Stimulated activated naive CD8-positive, alpha-beta T cell treated with anti-CD3 and anti-CD28 coated beads, Interleukin-15, Interleukin-2, amounts not matched to agents 100 U/mL and 50 U/mL, for 24 hours (primary cell): ENCODE data around the gene PHKA2.

ENCODE experiments used
- ATAC-seq: fragments of 150-1000 bp; cut with Tn5 transposase; one replicate; pipeline ENCODE4 v1.10.0; 2021
- DNase-seq: peaks from one replicate; pipeline ENCODE4 v3.0.0; 2021

Gene PHKA2

DNA sequence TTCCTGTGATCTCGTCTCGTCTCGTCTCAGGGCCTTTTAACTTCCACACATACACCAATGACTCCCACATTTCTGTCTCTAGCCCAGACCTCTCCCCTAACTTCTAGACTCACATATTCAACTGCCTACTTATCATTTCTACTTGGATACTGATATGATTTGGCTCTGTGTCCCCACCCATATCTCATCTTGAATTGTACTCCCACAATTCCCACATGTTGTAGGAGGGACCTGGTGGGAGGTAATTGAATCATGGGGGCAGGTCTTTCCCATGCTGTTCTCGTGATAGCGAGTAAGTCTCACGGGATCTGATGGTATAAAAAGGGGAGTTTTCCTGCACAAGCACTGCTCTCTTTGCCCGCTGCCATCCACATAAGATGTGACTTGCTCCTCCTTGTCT lies 8.9 kb downstream of the PHKA2 start:
- ATAC-seq: no peak
- DNase-seq: no peak

DNA sequence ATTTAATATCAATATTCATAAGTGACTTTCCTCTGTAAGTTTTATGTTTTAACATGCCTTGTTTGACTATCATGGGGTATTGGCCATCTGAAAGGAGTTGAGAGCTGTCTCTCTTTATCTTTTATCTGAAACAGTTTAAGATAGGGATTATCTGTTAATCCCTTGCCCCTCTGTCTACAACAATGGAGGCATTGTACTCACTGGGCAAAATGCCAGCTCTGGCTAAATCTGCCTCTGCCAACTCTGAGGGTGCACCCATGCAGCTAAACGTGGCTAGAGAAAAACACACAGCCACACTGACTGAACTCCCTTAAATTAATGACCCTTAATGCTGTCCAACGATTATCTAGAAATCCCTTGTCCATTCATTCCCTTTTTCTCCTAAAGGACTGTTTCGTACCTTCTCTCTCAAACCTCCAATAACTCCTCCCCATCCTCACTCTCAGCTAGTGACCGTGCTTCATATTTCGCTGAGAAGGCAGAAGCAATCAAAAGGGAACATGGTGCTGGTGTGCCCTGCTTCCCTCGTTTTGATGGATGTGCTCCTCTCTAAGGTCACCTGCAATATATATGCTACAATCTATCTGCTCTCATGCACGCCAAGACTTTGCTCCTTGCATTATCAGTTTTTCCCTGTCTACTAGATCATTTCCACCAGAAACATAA lies 10.3 kb downstream of the PHKA2 start:
- DNase-seq: no peak

DNA sequence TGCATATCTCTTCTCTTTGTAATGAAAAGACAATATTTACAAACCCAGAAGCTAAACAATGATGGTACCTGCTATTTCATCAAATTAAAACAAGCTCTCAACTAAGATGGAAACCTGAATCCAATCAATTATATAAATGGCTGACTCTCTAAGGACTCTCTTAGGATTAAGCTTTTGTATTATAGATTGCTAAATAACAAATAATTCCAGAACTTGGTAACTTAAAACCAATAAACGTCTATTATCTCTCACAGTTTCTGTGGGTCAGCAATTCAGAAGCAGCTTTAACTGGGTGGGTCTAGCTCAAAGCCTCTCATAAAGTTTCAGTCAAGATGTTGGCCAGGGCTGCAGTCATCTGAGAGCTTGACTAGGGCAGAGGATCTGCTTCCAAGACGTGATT lies 12.4 kb downstream of the PHKA2 start:
- no peak for ATAC-seq
- DNase-seq: no peak

More for the DNA sequence above, 10.3 kb downstream of the PHKA2 start:
- ATAC-seq: no peak

DNA sequence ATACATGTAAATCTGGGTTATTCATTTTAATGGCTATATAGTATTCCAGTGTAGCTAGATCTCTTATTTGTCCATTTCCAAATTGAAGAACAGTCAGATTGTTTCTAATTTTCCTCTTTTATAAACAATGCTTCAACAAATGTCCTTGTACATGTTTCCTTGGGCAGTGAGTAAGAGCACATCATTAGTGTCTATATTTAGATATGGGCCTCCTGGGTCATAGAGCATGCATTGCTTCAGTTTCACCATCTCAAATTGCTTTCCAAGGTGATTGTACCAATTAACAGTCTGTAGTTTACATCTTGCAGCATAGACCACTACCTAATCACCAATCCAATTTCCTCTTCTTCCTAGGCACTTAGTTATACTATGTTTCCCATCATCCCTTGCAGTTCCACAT lies 13.4 kb downstream of the PHKA2 start:
- DNase-seq: no peak
- no peak for ATAC-seq

DNA sequence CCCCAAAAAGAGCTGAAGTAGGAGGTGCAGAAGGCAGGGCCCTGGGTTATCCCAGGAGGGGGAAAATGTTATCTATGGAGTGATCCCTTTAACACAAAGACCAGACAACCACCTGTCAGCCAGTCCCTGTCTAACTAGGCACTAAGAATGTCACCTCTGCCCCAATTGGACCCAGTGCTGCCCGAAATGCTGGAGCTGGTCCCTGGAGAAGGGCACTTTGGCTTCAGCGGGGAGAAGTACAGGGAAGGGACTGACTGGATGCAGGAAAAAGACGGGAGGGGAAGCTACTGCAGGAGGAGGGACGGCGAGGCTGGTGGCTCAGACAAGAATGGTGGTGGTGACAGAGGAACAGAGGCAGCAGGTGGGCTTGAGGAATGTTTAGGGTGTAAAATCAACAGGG lies 17.3 kb downstream of the PHKA2 start:
- ATAC-seq: no peak

DNA sequence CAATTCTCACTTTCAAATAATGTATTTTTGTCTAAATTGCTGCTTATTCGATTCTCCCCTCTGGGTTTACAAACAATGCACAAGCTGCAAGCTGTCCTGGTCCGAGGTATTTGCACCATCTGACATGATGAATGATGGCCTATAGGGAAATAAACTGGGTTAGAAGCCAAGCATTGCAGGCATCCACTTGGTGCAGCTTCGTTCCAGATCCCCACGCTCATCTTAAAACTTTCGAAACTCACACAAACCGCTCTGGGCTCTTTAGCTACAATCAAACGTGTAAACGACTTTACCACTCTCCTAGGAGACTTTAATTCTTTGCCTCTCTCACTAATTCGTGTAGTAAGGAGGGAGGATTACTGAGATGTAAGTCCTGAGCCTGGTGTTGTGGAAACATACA lies 19.0 kb downstream of the PHKA2 start:
- DNase-seq: no peak
- ATAC-seq: no peak

More for the DNA sequence above, 17.3 kb downstream of the PHKA2 start:
- DNase-seq: no peak

DNA sequence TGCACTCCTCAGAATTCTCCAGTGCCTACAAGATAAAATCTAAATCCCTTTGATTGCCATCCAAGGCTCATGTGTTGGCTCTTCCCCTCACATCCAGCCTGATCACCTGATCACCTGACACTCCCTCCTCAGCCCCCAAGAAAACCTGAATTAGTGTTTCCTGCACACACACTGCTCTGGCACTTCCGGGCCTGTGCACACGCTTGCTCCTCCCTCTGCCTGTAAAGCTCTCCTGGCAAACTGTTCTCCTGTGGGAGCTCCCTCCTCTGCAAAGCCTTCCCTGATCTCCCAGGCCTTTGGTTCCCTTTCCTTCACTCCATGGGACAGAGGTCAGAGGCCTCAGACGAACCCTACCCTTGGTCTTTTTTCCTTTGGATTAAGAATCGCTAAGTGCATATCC lies 19.9 kb downstream of the PHKA2 start:
- DNase-seq: no peak
- no peak for ATAC-seq

DNA sequence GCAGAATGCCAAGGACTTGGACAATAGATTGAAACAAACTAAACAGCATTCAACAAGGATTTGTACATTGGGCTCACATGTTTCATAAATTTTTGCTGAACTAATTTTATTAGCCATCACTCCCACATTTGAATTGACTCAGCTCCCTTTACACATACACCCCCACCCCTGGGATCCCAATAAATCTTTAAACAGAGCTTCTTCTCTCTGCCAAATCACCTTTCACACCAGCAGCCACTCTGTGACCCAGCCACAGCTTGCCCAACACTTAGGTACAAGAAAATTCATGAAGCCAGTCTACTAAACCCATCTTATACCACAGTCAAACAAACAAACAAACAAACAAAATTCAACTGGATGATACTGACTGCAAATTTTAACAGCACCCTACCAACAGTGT lies 21.6 kb downstream of the PHKA2 start:
- ATAC-seq (no peak), DNase-seq (no peak)

DNA sequence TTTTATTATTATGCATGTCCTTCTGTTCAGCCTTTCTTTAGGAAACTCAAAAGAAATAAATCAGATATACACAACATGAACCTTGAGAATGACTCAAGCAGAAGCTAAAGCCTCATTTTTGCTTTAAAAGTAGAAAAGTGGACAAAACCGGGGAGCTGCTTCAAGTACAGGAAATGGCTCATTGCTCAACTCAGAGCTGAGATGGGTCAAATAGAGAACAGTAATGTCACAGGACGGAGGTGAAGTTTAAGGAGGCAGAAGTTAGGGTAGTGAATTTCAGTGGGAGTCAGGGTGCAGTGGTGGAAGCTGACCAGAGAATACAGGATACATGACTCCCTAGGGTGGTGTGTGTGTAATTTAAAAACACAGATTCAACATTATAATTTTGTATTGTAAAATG lies 22.2 kb downstream of the PHKA2 start:
- ATAC-seq (no peak), DNase-seq (no peak)

DNA sequence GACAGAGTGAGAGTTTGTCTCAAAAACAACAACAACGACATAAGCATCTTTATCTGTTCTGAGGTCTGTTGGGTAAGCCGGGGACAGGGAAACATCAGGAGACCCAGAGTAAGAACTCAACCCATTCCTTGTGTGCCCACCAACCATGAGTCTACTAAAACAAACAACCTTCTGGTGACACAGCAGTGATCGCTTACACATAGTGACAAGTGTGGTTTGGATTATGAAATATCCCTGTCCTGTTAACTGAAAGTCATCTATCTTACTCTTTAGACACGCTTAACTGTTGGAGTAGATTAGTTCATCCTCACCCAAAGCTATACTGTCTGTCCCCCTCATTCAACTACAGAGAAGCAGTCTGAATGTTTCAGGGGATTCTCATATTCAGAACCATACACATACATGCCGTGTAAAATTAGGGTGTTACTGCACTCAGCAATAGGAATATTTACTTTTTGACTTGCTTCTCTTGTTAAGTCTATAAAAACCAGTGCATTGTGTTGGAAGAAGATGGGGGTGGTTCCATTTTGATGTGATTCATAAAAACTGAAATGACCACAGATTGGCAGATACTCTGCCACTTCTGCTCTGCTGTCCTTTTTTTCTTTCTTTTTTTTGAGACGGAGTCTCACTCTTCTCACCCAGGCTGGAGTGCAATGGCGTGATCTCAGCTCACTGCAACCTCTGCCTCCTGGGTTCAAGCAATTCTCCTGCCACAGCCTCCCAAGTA lies 27.4 kb downstream of the PHKA2 start:
- DNase-seq: no peak
- ATAC-seq: no peak

DNA sequence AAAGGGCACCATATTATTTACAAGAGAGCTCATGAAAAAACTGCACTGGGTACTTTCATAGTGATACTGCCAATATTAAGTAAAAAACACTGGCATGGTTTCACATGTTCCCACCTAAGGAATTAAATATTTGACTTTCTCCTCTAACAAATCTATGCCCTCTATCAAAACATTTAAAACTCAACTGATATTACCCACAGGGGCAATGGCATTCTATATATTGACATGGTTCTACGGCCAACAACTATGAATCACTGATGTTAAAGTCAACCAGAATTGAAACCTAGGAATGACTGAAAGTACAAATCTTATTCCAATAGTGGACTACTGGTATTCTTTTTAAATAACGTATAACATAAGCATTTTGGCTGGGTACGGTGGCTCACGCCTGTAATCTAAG lies 28.2 kb downstream of the PHKA2 start:
- DNase-seq (no peak), ATAC-seq (no peak)

DNA sequence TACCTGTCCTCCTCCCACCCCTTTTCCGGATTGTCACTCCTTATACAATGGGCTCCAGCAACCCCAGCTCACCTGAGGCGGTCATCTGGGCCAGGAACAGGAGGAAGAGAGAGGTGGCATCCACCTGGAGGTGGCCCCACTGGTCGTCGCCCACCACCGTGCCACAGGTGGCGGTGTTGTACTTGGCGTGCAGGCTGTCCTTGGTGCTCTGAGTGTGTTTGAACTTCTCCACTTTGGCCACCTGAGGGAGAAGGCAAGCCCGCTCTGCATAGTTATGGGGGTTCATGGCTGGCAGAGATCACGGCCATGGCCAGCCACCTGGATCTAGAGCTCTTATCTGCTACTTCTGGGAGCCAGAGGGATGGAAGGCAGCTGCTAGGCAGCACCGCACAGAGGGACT lies 32.9 kb downstream of the PHKA2 start:
- DNase-seq (no peak), ATAC-seq (no peak)

DNA sequence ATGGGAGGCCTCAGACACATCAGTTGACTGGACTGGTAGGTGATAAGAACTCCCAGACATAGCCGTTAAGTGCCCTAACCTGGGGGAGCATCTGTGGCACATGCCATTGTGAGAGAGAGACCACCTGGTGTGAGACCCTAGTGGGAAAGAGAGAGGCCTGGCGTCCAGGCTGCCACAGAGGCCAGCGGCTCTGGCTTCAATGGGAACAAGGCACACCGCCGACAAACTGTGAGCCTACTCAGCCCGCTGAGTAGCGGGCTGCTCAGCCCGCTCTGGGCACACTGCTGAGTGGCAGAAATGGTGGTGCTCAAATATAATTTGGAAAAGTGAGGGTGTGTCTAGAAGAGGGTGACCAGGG lies 34.0 kb downstream of the PHKA2 start:
- ATAC-seq: no peak
- DNase-seq: no peak

DNA sequence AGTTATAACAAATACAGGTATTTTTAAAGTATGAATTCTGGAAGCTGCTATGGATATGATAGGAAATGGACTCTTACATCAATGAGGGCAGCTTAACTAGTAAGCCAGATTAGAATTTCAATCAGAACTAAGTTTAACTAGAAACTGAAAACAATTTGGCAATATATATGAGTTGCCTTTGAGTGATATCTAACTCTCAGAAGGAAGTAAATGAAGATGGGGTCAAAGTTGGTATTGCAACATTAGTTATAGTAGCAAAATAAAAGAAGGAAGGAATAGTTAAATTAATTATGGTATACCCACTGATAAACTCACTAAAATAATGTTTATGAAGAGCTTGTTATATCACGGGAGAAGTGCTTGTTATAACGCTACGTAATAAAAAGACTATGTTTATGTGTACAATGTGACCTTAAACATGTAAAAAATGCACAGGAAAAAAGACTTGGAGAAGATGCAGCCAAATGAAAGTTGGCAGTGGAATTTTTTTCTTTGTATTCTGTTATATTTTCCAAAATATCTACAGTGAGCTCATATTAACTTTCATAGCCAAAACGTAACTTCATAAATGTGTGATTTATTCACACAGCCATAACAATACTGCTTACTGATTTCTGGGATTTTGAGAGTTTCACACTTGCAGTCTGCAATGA lies 34.5 kb downstream of the PHKA2 start:
- ATAC-seq (no peak), DNase-seq (no peak)

DNA sequence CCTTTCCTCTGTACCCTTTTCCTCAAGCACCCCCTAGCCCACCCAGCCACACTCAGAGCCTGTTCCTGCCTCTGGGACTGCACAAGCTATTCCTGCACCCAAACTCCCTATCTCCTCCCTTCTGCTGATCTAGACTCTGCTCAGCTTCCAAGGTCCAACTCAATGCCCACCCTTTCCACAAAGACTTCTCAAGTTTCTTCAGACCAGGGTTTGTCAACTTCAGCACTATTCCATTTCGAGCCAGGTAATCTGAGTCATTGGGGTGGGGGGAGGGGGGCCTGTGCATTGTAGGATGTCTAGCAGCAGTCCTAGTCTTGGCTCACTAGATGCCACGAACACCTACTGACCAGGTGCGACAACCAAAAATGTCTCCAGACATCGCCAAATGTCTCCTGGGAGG lies 37.3 kb downstream of the PHKA2 start:
- DNase-seq (no peak), ATAC-seq (no peak)

DNA sequence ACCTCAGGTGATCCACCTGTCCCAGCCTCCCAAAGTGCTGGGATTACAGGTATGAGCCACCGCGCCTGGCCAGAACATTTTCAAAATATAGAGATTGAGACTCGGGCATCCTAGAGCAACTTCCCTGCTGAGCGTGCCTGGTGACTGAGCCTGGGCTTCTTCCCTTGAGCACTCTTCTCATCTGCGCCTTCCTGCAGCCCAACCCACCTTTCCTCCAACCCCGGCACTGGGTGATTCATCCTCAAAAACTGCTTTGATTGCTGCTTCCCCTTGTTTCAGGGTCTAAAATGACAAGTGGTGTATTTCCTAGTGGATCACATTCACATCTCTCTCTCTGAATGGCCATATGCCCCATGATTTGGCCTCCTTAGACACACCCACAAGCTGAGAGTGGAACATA lies 37.8 kb downstream of the PHKA2 start:
- no peak for ATAC-seq

DNA sequence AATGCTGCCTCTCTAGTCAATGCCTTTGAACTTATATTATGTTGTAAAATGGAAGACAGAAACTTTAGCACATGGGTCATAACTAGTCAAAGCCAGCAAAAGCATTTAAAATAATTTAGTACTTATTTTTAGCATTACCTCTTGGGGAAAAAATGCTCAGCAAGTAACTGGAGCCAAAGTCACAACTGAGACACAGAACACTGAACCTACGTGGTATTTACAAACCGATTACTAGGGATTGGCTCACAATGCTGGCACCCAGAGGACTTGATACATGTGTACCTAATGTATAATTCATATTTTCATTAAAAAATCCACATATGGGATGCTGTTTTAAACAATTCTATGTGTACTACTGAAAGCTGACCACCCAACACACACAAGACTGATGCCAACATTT lies 38.4 kb downstream of the PHKA2 start:
- ATAC-seq (no peak), DNase-seq (no peak)

More for the DNA sequence above, 37.8 kb downstream of the PHKA2 start:
- DNase-seq: no peak

DNA sequence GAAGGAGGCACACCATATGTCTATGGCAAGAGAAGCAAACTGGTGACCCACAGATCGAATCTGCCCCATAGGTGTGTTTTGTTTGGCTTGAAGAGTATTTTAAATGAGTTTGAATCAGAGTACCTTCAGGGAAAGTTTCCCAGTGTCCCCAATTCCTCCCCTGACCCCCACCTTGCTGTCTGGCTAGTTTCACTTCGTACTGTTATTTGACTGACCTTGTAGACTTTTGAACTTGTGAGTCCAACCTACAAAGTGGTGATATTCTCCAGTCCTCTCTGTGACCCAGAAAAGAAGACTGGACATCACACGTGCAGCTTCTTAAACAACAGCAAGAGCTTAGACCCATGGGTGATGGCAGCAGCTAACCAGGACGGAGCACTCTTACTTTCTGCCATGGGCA lies 39.4 kb downstream of the PHKA2 start:
- DNase-seq (no peak), ATAC-seq (no peak)

DNA sequence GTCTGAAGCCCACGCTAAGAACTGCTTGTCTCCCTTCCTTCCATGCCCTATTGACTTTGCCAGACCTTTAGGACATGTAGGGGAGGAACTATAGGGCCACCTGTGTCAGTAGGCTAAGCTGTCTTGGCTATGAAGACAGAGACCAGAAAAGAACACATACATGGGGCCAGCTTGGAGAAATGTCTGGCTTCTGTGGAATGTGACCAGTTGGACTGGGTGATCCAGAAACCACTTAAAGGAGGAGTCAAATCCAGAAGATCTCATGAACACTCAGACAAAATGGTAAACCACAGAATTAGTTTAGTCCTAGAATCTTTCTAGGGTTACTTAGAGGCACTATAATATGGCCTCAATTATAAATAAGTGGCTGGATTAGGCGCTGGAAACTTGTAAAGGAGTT lies 42.0 kb downstream of the PHKA2 start:
- DNase-seq (no peak), ATAC-seq (no peak)

DNA sequence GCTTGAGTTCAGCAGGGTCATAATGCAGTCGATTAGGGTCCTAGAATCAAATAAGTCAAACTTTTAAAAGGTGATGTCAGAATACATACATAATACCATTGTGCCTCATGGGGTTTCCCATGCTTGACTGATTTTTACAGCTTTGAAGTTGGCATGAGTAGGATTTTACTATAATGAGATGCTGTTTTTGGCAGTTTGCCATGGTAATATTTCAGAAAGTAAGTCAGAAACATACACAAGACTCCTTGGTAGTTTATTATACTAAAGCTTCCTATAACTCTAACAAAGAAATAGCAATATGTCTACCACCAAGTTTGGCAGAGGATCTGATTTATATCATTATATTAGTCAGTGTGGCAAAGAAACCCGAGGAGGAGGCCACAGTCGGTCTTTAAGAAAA lies 45.2 kb downstream of the PHKA2 start:
- ATAC-seq (no peak), DNase-seq (no peak)

DNA sequence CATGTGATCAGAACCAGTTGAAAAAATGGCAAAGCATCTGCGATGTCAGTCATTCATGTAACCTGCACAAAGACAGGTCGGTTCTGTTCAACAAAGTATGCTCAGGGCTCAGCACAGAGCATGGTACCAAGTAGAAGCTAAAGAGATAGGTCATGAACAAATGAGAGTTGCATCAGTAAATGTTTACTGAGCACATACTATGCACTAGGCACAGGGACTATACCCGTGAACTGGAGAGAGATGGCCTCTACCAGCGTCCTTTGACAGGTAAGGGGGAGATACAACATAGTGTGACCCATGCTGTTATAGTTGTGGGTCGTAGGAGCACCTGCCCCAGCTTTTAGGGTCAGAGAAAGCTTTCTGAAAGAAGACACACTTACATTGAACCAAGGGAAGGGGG lies 46.7 kb downstream of the PHKA2 start:
- DNase-seq (no peak), ATAC-seq (no peak)

DNA sequence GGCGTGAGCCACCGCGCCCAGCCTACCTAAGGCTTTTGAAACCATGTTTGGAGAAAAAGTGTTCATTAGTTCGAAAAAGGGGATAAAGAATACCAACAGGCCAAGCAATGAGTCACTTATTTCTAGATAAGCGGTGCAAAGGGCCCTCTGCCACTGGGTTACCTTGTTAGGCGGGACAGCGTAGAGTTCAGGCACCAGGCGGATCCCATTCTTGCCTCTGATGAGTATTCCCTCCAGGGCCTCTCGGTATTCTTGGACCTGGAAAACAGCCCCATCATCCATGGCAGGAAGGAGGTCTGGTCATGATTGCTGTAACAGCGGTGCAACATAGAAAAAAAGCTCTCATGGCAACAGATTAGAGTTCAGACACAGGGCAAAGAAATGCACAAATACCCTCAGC lies 48.0 kb downstream of the PHKA2 start:
- no peak for ATAC-seq

DNA sequence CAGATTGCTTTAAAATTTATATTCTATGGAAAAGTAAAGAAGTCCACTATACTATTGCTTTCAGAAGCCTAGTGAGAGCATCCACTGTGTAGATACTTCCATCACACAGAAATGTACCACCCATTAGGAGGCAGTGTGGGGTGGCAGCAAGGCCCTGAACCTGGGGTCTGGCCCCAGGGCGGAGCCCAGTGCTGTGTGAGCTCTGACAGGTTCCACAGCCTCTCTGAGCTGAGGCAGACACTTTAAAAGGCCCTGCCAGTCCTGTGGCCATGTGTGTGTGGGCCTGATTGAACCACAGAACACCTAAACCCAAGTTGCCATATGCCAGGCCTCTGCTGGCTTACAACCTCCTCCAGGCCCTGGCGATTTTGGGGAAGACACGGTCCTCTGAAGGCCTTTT lies 49.2 kb downstream of the PHKA2 start:
- ATAC-seq (no peak), DNase-seq (no peak)

More for the DNA sequence above, 48.0 kb downstream of the PHKA2 start:
- no peak for DNase-seq

DNA sequence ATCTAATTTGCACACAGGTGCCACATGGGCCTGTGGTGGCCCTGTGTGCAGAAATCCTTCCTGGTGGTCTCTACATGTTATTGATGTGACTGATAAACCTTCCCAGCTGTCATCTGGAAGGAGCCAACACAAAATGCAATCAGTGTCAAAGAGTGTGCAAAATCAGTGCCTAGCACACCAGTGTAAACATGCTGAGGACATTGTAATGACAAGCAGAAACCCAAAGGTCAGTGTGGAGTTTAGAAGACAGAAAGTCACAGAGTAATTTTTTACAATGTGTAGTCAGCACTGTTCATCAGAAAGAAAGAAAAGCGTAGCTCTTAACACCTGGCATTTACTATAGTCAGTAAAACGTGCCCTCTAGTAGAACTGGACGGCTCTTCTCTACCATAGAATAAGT lies 50.3 kb downstream of the PHKA2 start:
- DNase-seq (no peak), ATAC-seq (no peak)
